ENCODE data around the gene FAM90A1. TPM values are rescaled to one million over a fixed set of nuclear protein-coding genes. Genes with fewer than 3 reads are reported as not detected.
"Not testable (repeated sequence)": the region's sequence is repeated elsewhere in the genome, so short reads cannot be mapped to it uniquely, and the experiment has no call there.

Gene FAM90A1
- polyA plus RNA-seq, 4 donors, result 1.5 to 3.0 (median 1.7) TPM

GRCh38 chr12:8179989-8180585 is 47.3 kb downstream of the FAM90A1 start:
- DNase-seq (ENCODE audit: low read depth in 4 of 4, low spot score in 3 of 4), result peak in 2 of 4 donors; percentile 39 to 52

DNA sequence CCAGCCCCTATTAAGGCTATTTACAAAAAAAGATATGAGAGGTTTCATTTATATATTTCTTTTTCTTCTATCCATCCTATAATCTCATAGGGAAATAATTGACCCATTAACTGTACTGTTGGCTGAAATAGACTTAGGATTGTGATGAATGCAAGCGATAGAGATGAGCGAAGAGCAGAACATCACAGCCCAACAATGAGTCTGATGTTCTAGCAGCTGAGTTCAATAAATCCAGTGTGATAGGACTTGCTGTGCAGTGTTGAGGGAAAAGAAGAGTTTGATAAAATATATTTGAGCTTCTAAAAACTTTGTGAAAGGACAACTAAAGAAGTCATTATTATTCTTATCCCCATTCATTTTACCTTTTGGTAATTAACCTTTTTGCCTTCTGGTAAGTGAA is 54.5 kb downstream of the FAM90A1 start:
- DNase-seq (ENCODE audit: low read depth in 4 of 4, low spot score in 3 of 4), result not testable (repeated sequence)

Other genes starting within 250 kb of the FAM90A1 start
- 10 to 100 TPM; 20.7 to 34.3 (median 23.7) TPM for gene FOXJ2, start 194.9 kb downstream of the FAM90A1 start, polyA plus RNA-seq (ENCODE audit: insufficient read length in 4 of 4)
- 1 to 10 TPM; 2.8 to 9.0 (median 3.3) TPM for gene C3AR1, start 161.3 kb downstream of the FAM90A1 start, polyA plus RNA-seq (ENCODE audit: insufficient read length in 4 of 4)
- 10 to 100 TPM; 31.1 to 33.6 (median 31.3) TPM for gene NECAP1, start 145.3 kb downstream of the FAM90A1 start, polyA plus RNA-seq (ENCODE audit: insufficient read length in 4 of 4)
- 1 to 10 TPM in 3 of 4 donors, under 1 TPM in 1; 0.63 to 3.8 (median 1.5) TPM for gene CLEC4A, start 104.0 kb downstream of the FAM90A1 start, polyA plus RNA-seq (ENCODE audit: insufficient read length in 4 of 4)
- gene ZNF705A, start 70.6 kb downstream of the FAM90A1 start, polyA plus RNA-seq (ENCODE audit: insufficient read length in 4 of 4), result not detected
- gene CLEC6A, start 228.3 kb upstream of the FAM90A1 start, polyA plus RNA-seq (ENCODE audit: insufficient read length in 4 of 4), result under 1 TPM in 1 of 4 donors, not detected in 3; 0.10 TPM

Measured in left renal pelvis (tissue), 4 donors.